Epidermal melanocyte (primary cell): ENCODE data around the gene QRFPR.
"Not testable (repeated sequence)": the region's sequence is repeated elsewhere in the genome, so short reads cannot be mapped to it uniquely, and the experiment has no call there.

Source experiments
- DNase-seq: peaks from one replicate; pipeline ENCODE4 v3.0.0; 2011; ENCODE audit warnings: low spot score; ENCODE audit not compliant: insufficient read length

QRFPR gene

GRCh38 chr4:121380776-121381462 lies at the start of gene QRFPR:
QRFPR (minus strand) TSS chr4:121381018; CDS start chr4:121380647, 371 bp downstream.
- DNase-seq = no peak

- no peak for DNase-seq
These were observed 47.9 kb upstream of the QRFPR start for GRCh38 chr4:121428721-121429120.

GRCh38 chr4:121421594-121421993 lies 40.8 kb upstream of the QRFPR start:
- DNase-seq = no peak

- no peak for DNase-seq
These were observed 30.4 kb upstream of the QRFPR start for GRCh38 chr4:121411151-121411744.

GRCh38 chr4:121408567-121408966 lies 27.7 kb upstream of the QRFPR start:
- DNase-seq = not testable (repeated sequence)

GRCh38 chr4:121400632-121401031 lies 19.8 kb upstream of the QRFPR start:
- no peak for DNase-seq

GRCh38 chr4:121397941-121398601 lies 17.3 kb upstream of the QRFPR start:
- DNase-seq = no peak

GRCh38 chr4:121397434-121397833 lies 16.6 kb upstream of the QRFPR start:
- no peak for DNase-seq

- no peak for DNase-seq
These were observed 11.7 kb upstream of the QRFPR start for GRCh38 chr4:121392426-121393086.

GRCh38 chr4:121390335-121390734 lies 9.5 kb upstream of the QRFPR start:
- DNase-seq = no peak

- DNase-seq = no peak
These were observed 1.5 kb downstream of the QRFPR start for GRCh38 chr4:121379276-121379675.

GRCh38 chr4:121377076-121377475 lies 3.7 kb downstream of the QRFPR start:
- no peak for DNase-seq

GRCh38 chr4:121376556-121376955 lies 4.3 kb downstream of the QRFPR start:
- DNase-seq = no peak

- DNase-seq = no peak
These were observed 4.7 kb downstream of the QRFPR start for GRCh38 chr4:121376097-121376496.

GRCh38 chr4:121375262-121375661 lies 5.6 kb downstream of the QRFPR start:
- no peak for DNase-seq

- DNase-seq = no peak
These were observed 7.0 kb downstream of the QRFPR start for GRCh38 chr4:121373841-121374240.

- DNase-seq = peak; percentile 49
These were observed 10.0 kb downstream of the QRFPR start for GRCh38 chr4:121370729-121371325.

- no peak for DNase-seq
These were observed 20.3 kb downstream of the QRFPR start for GRCh38 chr4:121360495-121360894.

GRCh38 chr4:121358473-121358872 lies 22.3 kb downstream of the QRFPR start:
- no peak for DNase-seq

GRCh38 chr4:121353213-121353612 lies 27.6 kb downstream of the QRFPR start:
- DNase-seq = no peak

- DNase-seq = no peak
These were observed 36.7 kb downstream of the QRFPR start for GRCh38 chr4:121344098-121344497.

GRCh38 chr4:121340247-121340646 lies 40.6 kb downstream of the QRFPR start:
- no peak for DNase-seq
